ENCODE data around the gene PANK2. TPM values are rescaled to one million over a fixed set of nuclear protein-coding genes. Genes with fewer than 3 reads are reported as not detected.
A peak's percentile ranks its signal among the peaks of the same experiment; 100 is the strongest.

Gene PANK2
- total and polyA plus RNA-seq, 8 donors: 34.1 to 47.8 (median 39.1) TPM

- DNase-seq (peak in 2 of 4 donors; percentile 36 to 46), ATAC-seq (peak; percentile 25)
- Histone ChIP-seq H3K4me1 (peaks cover 22 to 44% of the 10 kb centered on the region in 2 donors), H3K27me3 (no peaks in the 10 kb centered on the region), H3K36me3 (no peaks in the 10 kb centered on the region), H3K27ac (peak overlapping the region; percentile 88 to 97), H3K9me3 (no peaks in the 10 kb centered on the region), H3K4me3 (peak overlapping the region; percentile 93 to 97)
- intact Hi-C loops (cut with DNase I): loop anchor here in 1 of 2 donors (10.0 kb wide), 1 partner anchor 127 kb away; the partner anchor contains the start of gene RNF24
- TF ChIP-seq CTCF (IDR thresholded peaks at IDR 0.05): no peak
Measured at GRCh38 chr20:3887876-3888620, 1.1 kb upstream of the PANK2 start.

- ATAC-seq: peak; percentile 11
- intact Hi-C loops (cut with DNase I): loop anchor here in 1 of 2 donors (10.0 kb wide), 1 partner anchor 125 kb away; the partner anchor contains the start of gene RNF24
- peak in 1 of 2 donors; percentile 1 for TF ChIP-seq CTCF (IDR thresholded peaks at IDR 0.05)
- H3K27ac ChIP-seq: peak overlapping the region; percentile 97
- peak overlapping the region; percentile 93 to 97 for H3K4me3 ChIP-seq
- no peaks in the 10 kb centered on the region for H3K9me3 ChIP-seq
- peak in 3 of 4 donors; percentile 45 to 89 (median 57) for DNase-seq
- peaks cover 22 to 61% of the 10 kb centered on the region in 2 donors for H3K4me1 ChIP-seq
- no peaks in the 10 kb centered on the region for H3K27me3 ChIP-seq
- peaks cover 0 to 5% of the 10 kb centered on the region in 2 donors for H3K36me3 ChIP-seq
Measured at GRCh38 chr20:3889489-3890397, 556 bp downstream of the PANK2 start.

- no peaks in the 10 kb centered on the region for H3K27me3 ChIP-seq
- H3K4me3 ChIP-seq: peak overlapping the region; percentile 93 to 97
- intact Hi-C loops (cut with DNase I): no loop called here
- peak overlapping the region; percentile 97 for H3K27ac ChIP-seq
- no peak for TF ChIP-seq CTCF (IDR thresholded peaks at IDR 0.05)
- no peaks in the 10 kb centered on the region for H3K9me3 ChIP-seq
- H3K4me1 ChIP-seq: peaks cover 22 to 67% of the 10 kb centered on the region in 2 donors
- DNase-seq (peak in 1 of 4 donors; percentile 42), ATAC-seq (no peak)
- H3K36me3 ChIP-seq: peaks cover 0 to 5% of the 10 kb centered on the region in 2 donors
Measured at GRCh38 chr20:3890398-3890751, 1.2 kb downstream of the PANK2 start.

GRCh38 chr20:3890999-3891929 lies 2.1 kb downstream of the PANK2 start:
- H3K4me1 ChIP-seq: peaks cover 26 to 76% of the 10 kb centered on the region in 2 donors
- H3K27me3 ChIP-seq: no peaks in the 10 kb centered on the region
- TF ChIP-seq CTCF (IDR thresholded peaks at IDR 0.05): no peak
- intact Hi-C loops (cut with DNase I): no loop called here
- no peak for ATAC-seq
- no peak for DNase-seq
- peak overlapping the region; percentile 93 to 97 for H3K4me3 ChIP-seq
- H3K27ac ChIP-seq: peak overlapping the region in 1 of 2 donors; percentile 97
- H3K36me3 ChIP-seq: peaks cover 0 to 5% of the 10 kb centered on the region in 2 donors
- H3K9me3 ChIP-seq: no peaks in the 10 kb centered on the region
